Renal cortical epithelial cell (primary cell): ENCODE results near the gene UCN2. TPM values are rescaled to one million over a fixed set of nuclear protein-coding genes. Genes with fewer than 3 reads are reported as not detected.
A peak's percentile ranks its signal among the peaks of the same experiment; 100 is the strongest.
"Not testable (repeated sequence)": the region's sequence is repeated elsewhere in the genome, so short reads cannot be mapped to it uniquely, and the experiment has no call there.

Experiments
- DNase-seq: peaks from one replicate; pipeline ENCODE4 v3.0.0-alpha.2; 2011; ENCODE audit warnings: low read depth
- total RNA-seq: library from RNA; depleted of rRNA; stranded (reverse); fragments of >200 nt; gene quantifications from 2 replicates; pipeline ENCODE4 v1.2.3, GENCODE V29; 2014

The UCN2 gene
- total RNA-seq, 1 donor from 2014 or later: 11.5 TPM

GRCh38 chr3:48536116-48536515, 27.5 kb downstream of the UCN2 start:
- DNase-seq: no peak

- DNase-seq: no peak
Observed at GRCh38 chr3:48535578-48535977, 28.0 kb downstream of the UCN2 start.

GRCh38 chr3:48532977-48533337, 30.6 kb downstream of the UCN2 start:
- DNase-seq: no peak

- DNase-seq: no peak
Observed at GRCh38 chr3:48532271-48532976, 31.2 kb downstream of the UCN2 start.

- not testable (repeated sequence) for DNase-seq
Observed at GRCh38 chr3:48530701-48531100, 32.9 kb downstream of the UCN2 start.

GRCh38 chr3:48528754-48529153, 34.8 kb downstream of the UCN2 start:
- peak; percentile 84 for DNase-seq

- DNase-seq: no peak
Observed at GRCh38 chr3:48528048-48528447, 35.5 kb downstream of the UCN2 start.

- no peak for DNase-seq
Observed at GRCh38 chr3:48524970-48525369, 38.6 kb downstream of the UCN2 start.

- DNase-seq: no peak
Observed at GRCh38 chr3:48521635-48522034, 41.9 kb downstream of the UCN2 start.

- no peak for DNase-seq
Observed at GRCh38 chr3:48519277-48519643, 44.3 kb downstream of the UCN2 start.

GRCh38 chr3:48518638-48519276, 44.8 kb downstream of the UCN2 start:
- DNase-seq: no peak

GRCh38 chr3:48518069-48518468, 45.5 kb downstream of the UCN2 start:
- DNase-seq: no peak

- DNase-seq: no peak
Observed at GRCh38 chr3:48516571-48516970, 47.0 kb downstream of the UCN2 start.

GRCh38 chr3:48514431-48515227, 49.0 kb downstream of the UCN2 start:
- DNase-seq: no peak

Other genes starting within 250 kb of the UCN2 start
- gene SPINK8, start 230.1 kb downstream of the UCN2 start, total RNA-seq: not detected in 2 replicates
- not detected in 2 replicates for gene FBXW12, start 191.6 kb downstream of the UCN2 start, total RNA-seq
- gene PLXNB1, start 133.7 kb downstream of the UCN2 start, total RNA-seq: 38.2 and 191 TPM in 2 replicates
- 24.0 and 37.5 TPM in 2 replicates for gene CCDC51, start 123.7 kb downstream of the UCN2 start, total RNA-seq
- 201 and 228 TPM in 2 replicates for gene TMA7, start 123.5 kb downstream of the UCN2 start, total RNA-seq
- 4.3 and 5.2 TPM in 2 replicates for gene ATRIP, start 117.0 kb downstream of the UCN2 start, total RNA-seq
- 116 and 143 TPM in 2 replicates for gene SHISA5, start 59.6 kb downstream of the UCN2 start, total RNA-seq
- 11.3 and 38.2 TPM in 2 replicates for gene PFKFB4, start 7.0 kb downstream of the UCN2 start, total RNA-seq
- 129 and 165 TPM in 2 replicates for gene COL7A1, start 31.5 kb upstream of the UCN2 start, total RNA-seq
- gene UQCRC1, start 45.9 kb upstream of the UCN2 start, total RNA-seq: 549 and 618 TPM in 2 replicates
- not detected in 2 replicates for gene TMEM89, start 58.0 kb upstream of the UCN2 start, total RNA-seq
- 21.0 and 45.5 TPM in 2 replicates for gene SLC26A6, start 71.7 kb upstream of the UCN2 start, total RNA-seq
- 1.9 and 2.7 TPM in 2 replicates for gene CELSR3, start 99.1 kb upstream of the UCN2 start, total RNA-seq
- gene NCKIPSD, start 122.1 kb upstream of the UCN2 start, total RNA-seq: 6.3 and 26.7 TPM in 2 replicates
- 50.7 and 96.5 TPM in 2 replicates for gene IP6K2, start 153.4 kb upstream of the UCN2 start, total RNA-seq